ENCODE results near the gene CYP2A6. TPM values are rescaled to one million over a fixed set of nuclear protein-coding genes. Genes with fewer than 3 reads are reported as not detected.
A peak's percentile ranks its signal among the peaks of the same experiment; 100 is the strongest.

The CYP2A6 gene
- total RNA-seq, 1 experiment from 2014 or later, result not detected

- DNase-seq (ENCODE audit: low spot score), result no peak
Measured at GRCh38 chr19:40803170-40803856, 46.9 kb downstream of the CYP2A6 start.

- DNase-seq (ENCODE audit: low spot score), result no peak
Measured at GRCh38 chr19:40802300-40803169, 47.7 kb downstream of the CYP2A6 start.

GRCh38 chr19:40801426-40802299 is 48.6 kb downstream of the CYP2A6 start:
- no peak for DNase-seq (ENCODE audit: low spot score)

GRCh38 chr19:40800997-40801377 is 49.3 kb downstream of the CYP2A6 start:
- no peak for DNase-seq (ENCODE audit: low spot score)

- no peak for DNase-seq (ENCODE audit: low spot score)
Measured at GRCh38 chr19:40800339-40800996, 49.8 kb downstream of the CYP2A6 start.

- DNase-seq (ENCODE audit: low spot score), result no peak
Measured at GRCh38 chr19:40799558-40800338, 50.5 kb downstream of the CYP2A6 start.

- DNase-seq (ENCODE audit: low spot score), result peak; percentile 98
Measured at GRCh38 chr19:40798683-40799557, 51.3 kb downstream of the CYP2A6 start, which contains the start of gene EGLN2. Gene EGLN2 (plus strand): TSS chr19:40799191. CDS start chr19:40800573, 1,382 bp downstream.

- DNase-seq (ENCODE audit: low spot score), result peak; percentile 68
Measured at GRCh38 chr19:40797963-40798682, 52.1 kb downstream of the CYP2A6 start.

GRCh38 chr19:40797166-40797962 is 52.9 kb downstream of the CYP2A6 start:
- no peak for DNase-seq (ENCODE audit: low spot score)

Other genes starting within 250 kb of the CYP2A6 start
- 4.7 and 5.6 TPM in 2 replicates for gene LTBP4, start 249.1 kb downstream of the CYP2A6 start, total RNA-seq (2014; rRNA removed; shearing (Covaris generic))
- 18.4 TPM in 2 replicates for gene NUMBL, start 159.8 kb downstream of the CYP2A6 start, total RNA-seq (2014; rRNA removed; shearing (Covaris generic))
- 11.9 and 19.1 TPM in 2 replicates for gene COQ8B, start 133.6 kb downstream of the CYP2A6 start, total RNA-seq (2014; rRNA removed; shearing (Covaris generic))
- gene ITPKC, start 133.3 kb downstream of the CYP2A6 start, total RNA-seq (2014; rRNA removed; shearing (Covaris generic)), result 4.0 and 5.1 TPM in 2 replicates
- gene ACTMAP, start 100.0 kb downstream of the CYP2A6 start, total RNA-seq (2014; rRNA removed; shearing (Covaris generic)), result 0.21 and 0.39 TPM in 2 replicates
- 42.3 and 71.7 TPM in 2 replicates for gene SNRPA, start 99.2 kb downstream of the CYP2A6 start, total RNA-seq (2014; rRNA removed; shearing (Covaris generic))
- gene MIA, start 74.9 kb downstream of the CYP2A6 start, total RNA-seq (2014; rRNA removed; shearing (Covaris generic)), result 1.1 TPM in 1 of 2 replicates, not detected in the other
- gene RAB4B, start 72.2 kb downstream of the CYP2A6 start, total RNA-seq (2014; rRNA removed; shearing (Covaris generic)), result 15.9 and 18.8 TPM in 2 replicates
- gene EGLN2, start 51.3 kb downstream of the CYP2A6 start, total RNA-seq (2014; rRNA removed; shearing (Covaris generic)), result 25.7 and 30.5 TPM in 2 replicates
- gene CYP2A7, start 31.8 kb upstream of the CYP2A6 start, total RNA-seq (2014; rRNA removed; shearing (Covaris generic)), result not detected in 2 replicates
- not detected in 2 replicates for gene CYP2B6, start 140.8 kb upstream of the CYP2A6 start, total RNA-seq (2014; rRNA removed; shearing (Covaris generic))
- gene CYP2A13, start 238.0 kb upstream of the CYP2A6 start, total RNA-seq (2014; rRNA removed; shearing (Covaris generic)), result not detected in 2 replicates

All from H4 (cell line).